Measurements from ENCODE around the gene GPR119. TPM values are rescaled to one million over a fixed set of nuclear protein-coding genes. Genes with fewer than 3 reads are reported as not detected.
"Not testable (repeated sequence)": the region's sequence is repeated elsewhere in the genome, so short reads cannot be mapped to it uniquely, and the experiment has no call there.

The GPR119 gene
- total RNA-seq, 2 donors from 2014 or later: not detected

DNA sequence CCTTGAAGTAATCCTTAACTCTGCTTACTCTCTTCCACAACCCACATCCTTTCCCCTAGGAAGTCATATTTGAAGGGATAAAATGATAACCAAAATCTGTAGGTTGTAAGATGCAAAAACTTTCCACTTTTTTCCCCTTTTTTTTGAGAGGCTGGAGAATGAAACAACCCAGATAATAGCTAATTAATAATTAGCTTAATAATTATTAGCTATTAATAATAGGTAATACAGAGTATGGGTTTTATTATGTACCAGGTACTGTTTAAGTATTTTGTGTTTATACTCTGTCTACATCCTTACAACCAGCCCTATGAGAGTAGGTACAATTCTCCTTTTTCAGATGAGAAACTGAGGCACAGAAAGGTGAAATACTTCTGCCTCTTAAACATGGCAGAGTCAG is 9.4 kb downstream of the GPR119 start:
- no peaks in the 10 kb centered on the region for H3K36me3 ChIP-seq
- no peaks in the 10 kb centered on the region for H3K9me3 ChIP-seq
- H3K27me3 ChIP-seq: no peaks in the 10 kb centered on the region
- no peaks in the 10 kb centered on the region for H3K4me1 ChIP-seq
- TF ChIP-seq, protein P1, sequence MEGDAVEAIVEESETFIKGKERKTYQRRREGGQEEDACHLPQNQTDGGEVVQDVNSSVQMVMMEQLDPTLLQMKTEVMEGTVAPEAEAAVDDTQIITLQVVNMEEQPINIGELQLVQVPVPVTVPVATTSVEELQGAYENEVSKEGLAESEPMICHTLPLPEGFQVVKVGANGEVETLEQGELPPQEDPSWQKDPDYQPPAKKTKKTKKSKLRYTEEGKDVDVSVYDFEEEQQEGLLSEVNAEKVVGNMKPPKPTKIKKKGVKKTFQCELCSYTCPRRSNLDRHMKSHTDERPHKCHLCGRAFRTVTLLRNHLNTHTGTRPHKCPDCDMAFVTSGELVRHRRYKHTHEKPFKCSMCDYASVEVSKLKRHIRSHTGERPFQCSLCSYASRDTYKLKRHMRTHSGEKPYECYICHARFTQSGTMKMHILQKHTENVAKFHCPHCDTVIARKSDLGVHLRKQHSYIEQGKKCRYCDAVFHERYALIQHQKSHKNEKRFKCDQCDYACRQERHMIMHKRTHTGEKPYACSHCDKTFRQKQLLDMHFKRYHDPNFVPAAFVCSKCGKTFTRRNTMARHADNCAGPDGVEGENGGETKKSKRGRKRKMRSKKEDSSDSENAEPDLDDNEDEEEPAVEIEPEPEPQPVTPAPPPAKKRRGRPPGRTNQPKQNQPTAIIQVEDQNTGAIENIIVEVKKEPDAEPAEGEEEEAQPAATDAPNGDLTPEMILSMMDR (IDR thresholded peaks at IDR 0.05): no peak
- DNase-seq (ENCODE audit: low spot score): no peak
- no peak overlapping the region for H3K4me3 ChIP-seq
- no peak overlapping the region for H3K27ac ChIP-seq

DNA sequence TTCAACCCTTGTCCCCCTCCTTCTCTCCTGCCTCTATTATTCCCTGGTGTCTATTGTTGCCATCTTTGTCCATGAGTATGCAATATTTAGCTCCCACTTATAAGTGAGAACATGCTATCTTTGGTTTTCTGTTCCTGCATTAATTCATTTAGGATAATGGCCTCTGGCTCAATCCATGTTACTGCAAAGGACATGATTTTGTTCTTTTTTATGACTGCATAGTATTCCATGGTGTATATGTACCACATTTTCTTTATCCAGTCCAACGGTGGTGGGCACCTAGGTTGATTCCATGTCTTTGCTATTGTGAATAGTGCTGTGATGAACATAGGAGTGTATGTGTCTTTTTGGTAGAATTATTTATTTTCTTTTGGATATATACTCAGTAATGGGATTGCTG is 33.4 kb downstream of the GPR119 start:
- H3K36me3 ChIP-seq; DNase-seq (ENCODE audit: low spot score); H3K4me1 ChIP-seq; H3K9me3 ChIP-seq; H3K4me3 ChIP-seq; H3K27me3 ChIP-seq; H3K27ac ChIP-seq: not testable (repeated sequence)

DNA sequence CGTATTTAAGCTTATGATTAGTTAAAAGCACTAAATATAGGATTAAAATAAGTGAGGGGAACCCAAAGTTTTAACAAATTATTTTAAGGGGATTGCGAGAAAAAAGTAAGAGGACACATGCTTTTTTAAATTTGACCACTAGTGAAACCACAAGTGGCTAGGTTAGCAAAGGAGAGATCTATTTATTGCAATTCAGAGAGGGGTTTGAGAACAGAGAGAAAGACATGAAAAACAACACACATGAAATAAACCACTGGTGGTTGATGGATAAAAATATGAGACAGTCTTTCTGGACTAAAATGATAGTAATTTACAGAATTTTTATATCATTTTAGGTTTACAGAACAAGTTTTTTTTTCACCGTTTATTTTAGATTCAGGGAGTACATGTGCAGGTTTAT is 33.9 kb downstream of the GPR119 start:
- Histone ChIP-seq H3K4me1 (no peaks in the 10 kb centered on the region), H3K27me3 (no peaks in the 10 kb centered on the region), H3K9me3 (no peaks in the 10 kb centered on the region), H3K27ac (no peak overlapping the region), H3K36me3 (no peaks in the 10 kb centered on the region), H3K4me3 (no peak overlapping the region)
- DNase-seq (ENCODE audit: low spot score): no peak
- TF ChIP-seq, protein P1 (IDR thresholded peaks at IDR 0.05): no peak

DNA sequence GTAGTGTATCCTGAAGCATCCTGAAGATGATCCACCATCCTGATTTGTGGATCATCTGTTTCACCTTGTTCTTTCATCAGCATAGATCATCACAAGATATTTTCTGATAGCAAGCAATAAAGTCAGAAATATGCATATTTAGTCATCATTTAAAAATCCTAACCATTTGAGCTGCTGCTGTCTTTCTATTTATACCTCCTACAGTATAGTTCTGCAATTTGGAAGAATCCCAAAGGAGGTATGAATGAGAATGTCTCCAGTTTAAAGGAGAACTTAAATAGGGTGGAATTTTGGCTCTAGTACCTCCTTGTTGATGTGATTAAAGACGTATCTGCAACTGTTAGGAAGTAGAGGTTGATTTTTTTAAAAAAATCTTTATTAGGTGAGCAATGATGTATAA is 38.2 kb downstream of the GPR119 start:
- H3K4me3 ChIP-seq: no peak overlapping the region
- no peaks in the 10 kb centered on the region for H3K36me3 ChIP-seq
- H3K27ac ChIP-seq: no peak overlapping the region
- H3K9me3 ChIP-seq: no peaks in the 10 kb centered on the region
- TF ChIP-seq, protein P1 (IDR thresholded peaks at IDR 0.05): no peak
- no peaks in the 10 kb centered on the region for H3K4me1 ChIP-seq
- no peaks in the 10 kb centered on the region for H3K27me3 ChIP-seq
- DNase-seq (ENCODE audit: low spot score): no peak

DNA sequence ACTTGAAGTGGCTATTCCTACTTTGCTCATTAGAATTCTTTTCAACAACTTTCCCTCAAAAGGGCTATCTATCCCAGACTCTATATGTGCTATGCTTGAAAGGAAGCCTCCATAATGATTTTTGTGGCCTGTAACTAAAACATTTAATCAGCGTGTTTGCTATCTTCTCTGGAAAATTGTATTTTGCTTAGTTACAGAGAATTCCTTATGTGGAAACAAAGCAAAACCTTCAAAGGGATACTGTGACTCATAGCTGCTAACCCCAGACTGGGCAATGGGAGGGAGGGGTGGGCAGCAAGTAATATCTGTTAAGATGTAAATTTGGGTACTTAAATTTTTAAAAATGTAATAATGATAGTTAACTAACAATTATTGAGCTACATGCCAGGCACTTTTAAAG is 42.1 kb downstream of the GPR119 start:
- Histone ChIP-seq H3K4me1 (no peaks in the 10 kb centered on the region), H3K9me3 (no peaks in the 10 kb centered on the region), H3K36me3 (no peaks in the 10 kb centered on the region), H3K4me3 (no peak overlapping the region), H3K27ac (no peak overlapping the region), H3K27me3 (no peaks in the 10 kb centered on the region)
- TF ChIP-seq, protein P1 (IDR thresholded peaks at IDR 0.05): no peak
- DNase-seq (ENCODE audit: low spot score): no peak

DNA sequence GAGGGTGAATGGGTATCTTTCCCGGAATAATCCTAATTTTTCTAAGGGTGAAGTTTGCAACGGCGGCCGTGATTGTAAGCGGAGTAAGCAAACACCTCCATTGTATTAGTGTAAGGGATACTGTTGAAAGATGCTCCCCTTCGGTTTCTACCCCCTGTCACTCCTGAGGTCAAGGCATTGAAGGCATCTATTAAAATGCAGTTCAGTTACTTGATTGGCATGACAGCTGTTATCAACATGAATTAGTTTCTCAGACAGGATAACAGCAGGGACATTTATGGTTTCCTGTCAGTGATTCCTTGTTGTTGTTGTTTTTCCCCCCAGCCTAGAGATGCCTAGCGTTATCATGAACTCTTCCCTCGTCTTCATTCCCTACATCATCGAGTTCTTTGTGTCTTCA is 45.2 kb downstream of the GPR119 start:
- Histone ChIP-seq H3K9me3 (no peaks in the 10 kb centered on the region), H3K36me3 (no peaks in the 10 kb centered on the region), H3K27me3 (no peaks in the 10 kb centered on the region), H3K27ac (no peak overlapping the region), H3K4me1 (no peaks in the 10 kb centered on the region), H3K4me3 (peak overlapping the region; percentile 56 to 63)
- TF ChIP-seq, protein P1 (IDR thresholded peaks at IDR 0.05): no peak
- no peak for DNase-seq (ENCODE audit: low spot score)

Measured in right atrium auricular region (tissue), 2 donors.